H7 (cell line): ENCODE results near the gene LIN7C. TPM values are rescaled to one million over a fixed set of nuclear protein-coding genes. Genes with fewer than 3 reads are reported as not detected.
"Not testable (repeated sequence)": the region's sequence is repeated elsewhere in the genome, so short reads cannot be mapped to it uniquely, and the experiment has no call there.

Experiments used
- DNase-seq: peaks from one replicate; pipeline ENCODE4 v3.0.0; 2012
- H3K27me3 ChIP-seq: 2 replicates; pipeline ENCODE4 v1.6.0; 2011; ENCODE audit warnings: mild to moderate bottlenecking, low read length; ENCODE audit not compliant: control insufficient read depth, insufficient read depth
- H3K36me3 ChIP-seq: replicated peaks from 2 replicates; pipeline ENCODE4 v1.5.1; 2011; ENCODE audit warnings: low read length; ENCODE audit not compliant: control insufficient read depth, insufficient read depth
- H3K4me3 ChIP-seq: 2 replicates; pipeline ENCODE4 v1.5.1; 2011; ENCODE audit warnings: low read depth, mild to moderate bottlenecking, control low read depth, low read length, moderate library complexity; ENCODE audit not compliant: insufficient read depth
- total RNA-seq: library from RNA; depleted of rRNA; stranded (reverse); fragments of >200 nt; shearing (Covaris generic); gene quantifications from 2 replicates; pipeline ENCODE4 v1.2.3, GENCODE V29; 2014

The LIN7C gene
- total RNA-seq, 1 experiment from 2014 or later, result 36.3 TPM

DNA sequence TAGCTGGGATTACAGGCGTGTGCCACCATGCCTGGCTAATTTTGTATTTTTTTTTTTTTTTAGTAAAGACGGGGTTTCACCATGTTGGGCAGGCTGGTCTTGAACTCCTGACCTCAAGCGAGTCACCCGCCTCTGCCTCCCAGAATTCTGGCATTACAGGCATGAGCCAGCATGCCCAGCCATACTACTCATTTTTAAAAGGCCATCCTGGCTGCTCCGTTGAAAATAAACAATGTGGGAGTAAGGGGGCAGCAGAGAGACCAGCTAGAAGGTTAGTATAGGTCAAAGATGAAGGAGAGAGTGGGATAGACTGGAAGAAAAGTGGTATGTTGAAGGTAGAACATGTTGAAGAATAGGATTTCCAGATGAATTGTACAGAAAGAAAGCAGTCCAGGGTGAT lies 17.6 kb upstream of the LIN7C start:
- Histone ChIP-seq H3K36me3 (no peaks in the 10 kb centered on the region), H3K4me3 (no peak overlapping the region), H3K27me3 (no peaks in the 10 kb centered on the region)
- DNase-seq, result no peak

DNA sequence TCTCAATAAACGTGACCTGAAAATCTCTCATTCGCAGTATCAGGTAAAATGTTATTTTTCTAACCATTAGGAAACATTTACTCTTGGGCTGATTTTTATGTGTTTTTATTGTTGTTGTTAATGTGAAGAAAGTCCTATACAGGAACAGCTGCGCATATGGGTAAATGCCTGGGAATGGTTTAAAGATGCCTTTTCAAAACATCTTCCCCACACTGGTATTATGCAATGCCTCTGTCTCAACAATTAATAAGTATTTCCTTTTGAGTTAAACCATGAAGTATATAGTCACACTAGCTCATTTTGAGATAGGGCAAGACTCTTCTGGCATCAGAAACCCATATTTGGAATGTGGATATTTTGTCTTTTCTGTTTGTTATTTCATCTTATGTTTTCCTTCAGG lies 13.7 kb upstream of the LIN7C start:
- Histone ChIP-seq H3K36me3 (no peaks in the 10 kb centered on the region), H3K4me3 (no peak overlapping the region), H3K27me3 (no peaks in the 10 kb centered on the region)
- DNase-seq, result no peak

DNA sequence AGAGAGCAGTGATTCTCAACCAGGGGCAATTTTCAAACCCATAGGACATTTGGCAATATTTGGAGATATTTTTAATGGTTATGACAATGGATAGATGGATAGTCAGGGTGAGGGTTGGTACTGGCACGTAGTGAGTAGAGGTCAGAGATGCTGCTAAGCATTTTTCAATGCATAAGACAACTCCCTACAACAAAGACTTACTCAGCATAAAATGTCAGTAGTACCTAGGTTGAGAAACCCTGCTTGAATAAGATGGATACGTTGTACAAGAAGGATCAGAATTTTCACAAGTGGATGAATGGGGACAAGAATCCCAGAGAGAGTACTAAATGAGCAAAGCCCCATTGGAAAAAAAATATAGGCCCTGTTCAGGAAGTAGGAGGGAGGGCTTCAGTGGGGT lies 11.9 kb upstream of the LIN7C start:
- Histone ChIP-seq H3K27me3 (no peaks in the 10 kb centered on the region), H3K36me3 (no peaks in the 10 kb centered on the region), H3K4me3 (no peak overlapping the region)
- no peak for DNase-seq

DNA sequence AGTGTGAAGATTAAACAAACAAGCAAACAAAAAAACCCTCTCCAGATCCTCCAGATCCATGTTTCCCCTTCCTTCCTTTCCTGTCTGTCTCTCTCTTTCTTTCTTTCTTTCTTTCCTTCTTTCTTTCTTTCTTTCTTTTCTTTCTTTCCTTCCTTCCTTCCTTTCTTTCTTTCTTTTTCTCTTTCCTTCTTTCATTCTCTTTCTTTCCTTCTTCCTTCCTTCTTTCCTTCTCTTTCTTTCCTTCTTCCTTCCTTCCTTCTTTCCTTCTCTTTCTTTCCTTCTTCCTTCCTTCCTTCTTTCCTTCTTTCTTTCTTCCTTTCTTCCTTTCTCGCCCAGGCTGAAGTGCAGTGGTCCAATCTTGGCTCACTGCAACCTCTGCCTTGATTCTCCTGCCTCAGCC lies 10.9 kb upstream of the LIN7C start:
- H3K4me3 ChIP-seq, result not testable (repeated sequence)

DNA sequence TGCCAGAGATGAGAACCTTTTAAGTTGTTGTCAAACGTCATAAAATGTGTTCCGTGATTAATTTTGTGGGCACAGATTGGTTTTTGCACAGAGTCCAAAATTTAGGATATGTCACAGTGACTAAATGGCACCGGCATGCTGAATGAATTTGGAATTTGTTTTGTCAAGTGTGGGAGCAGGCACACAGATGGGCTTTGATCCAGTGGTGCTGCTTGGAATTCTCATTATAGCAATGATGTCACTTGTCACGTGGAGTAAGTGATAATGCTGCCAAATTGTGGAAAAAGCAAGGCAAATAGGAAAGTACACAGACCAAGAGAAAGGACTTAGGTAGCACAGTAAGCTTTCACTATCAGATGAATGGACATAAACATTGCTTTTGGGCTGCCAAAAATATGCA lies 8.0 kb upstream of the LIN7C start:
- H3K27me3 ChIP-seq, result no peaks in the 10 kb centered on the region
- no peak overlapping the region for H3K4me3 ChIP-seq
- DNase-seq, result no peak
- no peaks in the 10 kb centered on the region for H3K36me3 ChIP-seq

More for the DNA sequence above, 10.9 kb upstream of the LIN7C start:
- not testable (repeated sequence) for H3K36me3 ChIP-seq, H3K27me3 ChIP-seq, DNase-seq

DNA sequence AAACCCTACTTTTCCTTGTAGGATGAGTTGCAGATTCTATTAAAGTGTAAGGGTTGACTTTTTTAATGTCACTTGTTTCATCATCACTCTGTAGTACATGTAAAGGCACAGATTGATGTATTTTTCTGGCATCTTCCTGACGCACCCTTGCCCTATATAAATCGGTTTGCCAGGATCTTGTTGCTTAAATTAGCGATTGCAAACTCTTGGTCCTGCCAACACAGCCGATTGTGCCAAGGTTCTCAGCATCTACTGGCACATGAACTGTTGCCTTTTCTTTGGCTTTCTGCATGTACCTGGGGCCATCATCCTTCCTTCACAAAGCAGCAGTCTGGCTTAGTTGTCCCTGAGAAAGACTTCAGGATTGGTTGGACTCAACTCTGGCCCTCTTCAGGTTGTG lies 7.5 kb upstream of the LIN7C start:
- Histone ChIP-seq H3K4me3 (no peak overlapping the region), H3K36me3 (no peaks in the 10 kb centered on the region), H3K27me3 (no peaks in the 10 kb centered on the region)
- no peak for DNase-seq

DNA sequence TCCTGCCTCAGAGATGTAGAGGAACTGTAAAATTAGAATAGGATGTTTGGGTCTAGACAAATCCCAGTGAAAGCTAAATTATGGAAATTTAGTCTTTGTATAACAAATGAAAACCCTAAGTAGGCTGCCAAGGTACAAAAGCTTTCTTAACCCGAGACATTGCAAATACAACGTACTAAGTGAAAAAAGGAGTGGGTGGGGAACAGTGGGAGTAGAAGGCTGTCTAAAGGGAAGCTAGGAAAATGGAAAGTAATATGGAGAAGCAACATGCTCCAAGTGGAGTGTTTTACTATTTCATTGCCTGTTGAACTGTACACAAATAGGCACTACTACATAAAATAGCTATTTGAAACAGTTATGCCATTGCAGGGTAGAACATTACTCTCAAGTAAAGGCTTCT lies 6.8 kb upstream of the LIN7C start:
- no peaks in the 10 kb centered on the region for H3K36me3 ChIP-seq
- no peak overlapping the region for H3K4me3 ChIP-seq
- no peaks in the 10 kb centered on the region for H3K27me3 ChIP-seq
- no peak for DNase-seq

DNA sequence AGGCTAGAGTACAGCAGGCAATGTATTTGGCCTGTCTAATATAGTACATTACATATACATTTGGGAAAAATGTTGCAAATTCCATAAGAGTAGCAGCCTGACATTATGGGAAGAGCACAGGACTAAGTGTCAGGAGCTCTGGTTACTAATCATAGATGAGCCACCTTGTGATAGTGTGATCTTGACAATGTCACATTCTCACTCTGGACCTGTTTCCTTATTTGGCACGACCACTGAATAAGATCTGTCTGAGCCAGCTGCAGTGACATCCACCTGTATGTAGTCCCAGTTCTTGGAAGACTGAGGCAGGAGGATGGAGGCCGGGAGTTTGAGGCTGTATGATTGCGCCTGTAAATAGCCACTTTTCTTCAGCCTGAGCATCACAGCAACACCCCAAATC lies 5.7 kb upstream of the LIN7C start:
- no peak for DNase-seq
- no peaks in the 10 kb centered on the region for H3K36me3 ChIP-seq
- H3K4me3 ChIP-seq, result no peak overlapping the region
- no peaks in the 10 kb centered on the region for H3K27me3 ChIP-seq

DNA sequence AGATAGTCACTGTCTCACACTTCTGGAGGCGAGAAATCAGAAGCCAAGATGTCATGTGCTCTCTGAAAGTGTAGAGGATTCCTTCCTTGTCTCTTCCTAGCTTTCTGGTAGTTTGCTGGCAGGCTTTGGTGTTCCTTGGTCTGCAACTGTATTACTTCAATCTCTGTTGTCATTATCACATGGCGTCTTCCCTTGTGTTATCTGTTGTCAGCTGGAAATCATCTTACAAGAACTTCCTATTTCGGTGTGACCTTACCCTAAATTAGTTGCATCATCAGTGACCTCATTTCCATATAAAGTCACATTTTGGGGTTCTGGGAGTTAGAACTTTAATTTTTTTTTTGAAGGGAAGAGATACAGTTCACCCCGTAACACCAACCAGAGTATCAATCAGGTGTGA lies 3.3 kb upstream of the LIN7C start:
- Histone ChIP-seq H3K36me3 (no peaks in the 10 kb centered on the region), H3K4me3 (no peak overlapping the region), H3K27me3 (no peaks in the 10 kb centered on the region)
- no peak for DNase-seq

DNA sequence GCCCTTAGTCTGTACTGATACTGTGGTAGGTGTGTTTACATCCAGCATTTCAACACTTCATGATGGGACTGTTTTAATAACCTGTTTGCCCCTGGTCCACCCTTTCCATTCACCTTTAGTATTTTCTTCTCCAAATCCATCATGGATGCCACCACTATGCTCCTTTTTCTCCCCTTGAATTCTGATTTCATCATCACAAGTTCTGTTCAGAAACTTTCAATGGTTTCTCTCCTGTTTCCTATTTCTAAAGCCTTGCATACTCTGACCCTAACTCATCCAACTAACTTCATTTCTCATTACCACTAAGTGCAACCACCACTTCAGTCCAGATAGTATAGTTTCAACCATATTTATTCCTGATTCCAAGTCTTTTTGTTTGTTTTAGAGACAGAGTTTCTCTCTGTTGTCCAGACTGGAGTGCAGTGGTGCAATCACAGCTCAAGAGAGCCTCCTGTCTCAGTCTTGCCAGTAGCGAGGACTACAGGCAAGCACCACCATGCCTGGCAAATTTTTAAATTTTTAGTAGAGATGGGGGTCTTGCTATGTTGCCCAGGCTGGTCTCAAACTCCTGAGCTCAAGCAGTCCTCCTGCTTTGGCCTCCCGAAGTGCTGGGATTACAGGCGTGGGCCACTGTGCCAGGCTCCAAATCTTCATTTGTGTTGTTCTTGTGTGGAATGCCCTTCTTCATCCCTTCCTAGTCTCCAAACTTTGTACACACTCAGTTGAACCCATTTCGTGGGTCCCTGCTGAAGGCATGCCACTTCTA lies 1.2 kb upstream of the LIN7C start:
- no peak for DNase-seq
- Histone ChIP-seq H3K36me3 (0 out of 2 replicates have a peak, but pooled peaks cover 1% of the 10 kb centered on the region), H3K27me3 (no peaks in the 10 kb centered on the region), H3K4me3 (no peak overlapping the region)

DNA sequence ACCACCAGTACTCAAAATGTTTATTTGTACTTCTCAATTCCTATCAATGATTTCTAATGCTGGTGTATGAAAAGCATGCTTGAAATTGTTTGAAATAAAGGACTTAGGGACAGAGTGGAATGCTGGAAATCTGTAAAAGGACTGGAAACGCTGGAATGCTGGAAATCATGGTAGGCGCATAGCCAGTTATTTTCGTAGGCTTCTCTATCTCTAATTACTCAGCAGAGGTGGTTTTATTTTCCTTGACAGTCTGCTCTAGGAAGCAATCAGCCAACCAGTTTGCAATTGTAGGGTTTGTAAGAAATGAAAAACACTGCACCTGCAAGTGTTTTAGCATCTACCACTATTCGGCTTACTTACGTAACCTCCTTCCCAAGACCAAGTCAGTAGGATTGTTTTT lies 788 bp downstream of the LIN7C start:
- Histone ChIP-seq H3K27me3 (no peaks in the 10 kb centered on the region), H3K36me3 (0 out of 2 replicates have a peak, but pooled peaks cover 1% of the 10 kb centered on the region), H3K4me3 (peak overlapping the region; percentile 95)
- DNase-seq, result peak; percentile 10

DNA sequence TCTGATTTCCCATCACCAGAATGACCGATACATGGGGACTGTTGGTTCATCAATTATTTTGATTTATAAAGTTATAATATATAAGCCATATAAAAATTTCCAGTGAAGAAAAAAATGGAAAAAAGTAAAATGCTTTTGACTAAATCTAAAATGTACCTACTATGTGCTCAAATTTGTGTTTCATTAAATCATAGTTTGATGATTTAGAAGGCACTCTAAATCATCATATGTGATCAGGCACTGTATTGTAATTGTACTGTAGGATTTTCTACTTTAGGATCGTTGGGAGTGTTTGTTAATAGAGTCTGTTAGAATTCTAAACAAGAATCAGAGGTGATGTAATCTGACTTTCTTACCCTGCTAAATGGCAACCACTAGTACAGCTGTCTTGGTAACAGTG lies 2.4 kb downstream of the LIN7C start:
- 0 out of 2 replicates have a peak, but pooled peaks cover 1% of the 10 kb centered on the region for H3K36me3 ChIP-seq
- no peak overlapping the region for H3K4me3 ChIP-seq
- no peak for DNase-seq
- no peaks in the 10 kb centered on the region for H3K27me3 ChIP-seq

DNA sequence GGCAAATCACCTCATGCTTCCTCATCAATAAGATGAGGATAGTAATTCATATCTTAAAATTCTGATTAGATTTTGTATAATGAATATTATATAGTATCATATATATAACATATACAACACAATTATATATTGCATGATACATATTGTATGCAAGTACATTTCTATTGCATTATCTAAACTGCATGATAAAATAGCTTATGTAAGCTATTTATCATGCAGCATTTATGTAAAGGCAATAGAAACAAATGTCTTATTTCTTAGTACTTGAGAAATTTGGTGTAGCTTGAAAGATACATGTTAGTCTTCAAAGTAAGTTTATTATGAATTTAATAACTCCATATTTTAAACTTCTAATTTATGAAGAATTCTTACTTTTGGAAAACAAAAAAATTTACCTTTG lies 5.5 kb downstream of the LIN7C start:
- no peak for DNase-seq
- Histone ChIP-seq H3K36me3 (peaks cover 9% of the 10 kb centered on the region), H3K4me3 (no peak overlapping the region)

DNA sequence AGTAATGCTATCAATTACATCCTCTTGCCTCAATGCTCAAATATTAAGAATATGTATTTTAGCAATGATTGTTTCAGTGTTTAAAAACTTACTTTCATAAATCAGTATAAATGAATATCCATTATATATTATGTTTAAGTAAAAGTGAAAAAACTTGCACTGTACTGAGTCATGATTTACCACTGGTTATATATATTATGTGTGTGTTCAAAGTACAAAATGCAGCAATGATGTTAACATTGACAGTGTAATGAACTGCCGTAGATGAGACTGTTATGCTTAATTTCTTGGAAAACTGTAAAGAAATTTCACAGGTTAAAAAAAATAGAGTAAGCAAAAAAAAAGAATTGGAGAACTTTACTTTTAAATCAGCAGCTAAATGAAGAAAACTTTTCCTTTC lies 8.7 kb downstream of the LIN7C start:
- Histone ChIP-seq H3K36me3 (peaks cover 8% of the 10 kb centered on the region), H3K27me3 (no peaks in the 10 kb centered on the region), H3K4me3 (no peak overlapping the region)
- no peak for DNase-seq

More for the DNA sequence above, 5.5 kb downstream of the LIN7C start:
- no peaks in the 10 kb centered on the region for H3K27me3 ChIP-seq

DNA sequence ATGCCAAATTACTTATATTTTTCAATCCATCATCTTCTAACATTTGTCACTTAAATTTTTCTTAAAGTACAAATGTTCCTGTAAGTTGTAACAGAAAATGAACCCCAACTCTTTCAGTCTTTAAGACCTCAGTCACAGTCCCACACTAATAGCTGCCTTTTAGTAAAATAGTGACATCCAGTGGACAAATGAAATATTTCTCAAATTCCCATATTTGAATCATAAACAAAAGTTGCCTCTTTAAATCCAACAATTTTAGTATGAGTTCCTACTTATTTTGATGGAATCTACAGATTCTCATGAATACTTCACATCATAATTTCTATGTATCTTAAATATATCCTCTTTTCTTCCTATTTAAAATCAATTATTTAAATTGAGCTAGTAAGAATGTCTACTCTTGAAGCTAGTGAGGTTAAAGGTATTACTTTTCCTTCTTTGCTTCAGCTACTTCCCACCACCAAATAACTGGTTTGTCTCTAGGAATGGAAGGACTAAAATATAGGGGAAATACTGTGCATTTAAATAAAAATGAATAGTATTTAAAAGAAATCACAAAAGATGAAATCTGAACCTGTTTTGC lies 9.2 kb downstream of the LIN7C start:
- peaks cover 8% of the 10 kb centered on the region for H3K36me3 ChIP-seq
- no peak for DNase-seq
- no peaks in the 10 kb centered on the region for H3K27me3 ChIP-seq
- H3K4me3 ChIP-seq, result no peak overlapping the region
